NCI-H2196 treated with DMSO at 0.1 percent for 48 hours (cell line): ENCODE measurements around the gene MCHR1.
A peak's percentile ranks its signal among the peaks of the same experiment; 100 is the strongest.

Experiments used
- DNase-seq: peaks from one replicate; lab custom pipeline; 2025; ENCODE audit not compliant: unreplicated experiment; lab: John Stamatoyannopoulos, UW

Gene MCHR1

GRCh38 chr22:40679249-40679963 is at the start of gene MCHR1:
MCHR1 (plus strand) TSS chr22:40679484; CDS start chr22:40679653, 169 bp downstream.
- DNase-seq = no peak

- no peak for DNase-seq
Observed at GRCh38 chr22:40631925-40632324, 47.4 kb upstream of the MCHR1 start.

- DNase-seq = no peak
Observed at GRCh38 chr22:40633036-40633435, 46.2 kb upstream of the MCHR1 start.

GRCh38 chr22:40634119-40634903 is 45.0 kb upstream of the MCHR1 start:
- no peak for DNase-seq

GRCh38 chr22:40635043-40635939 is 44.0 kb upstream of the MCHR1 start:
- DNase-seq = no peak

- DNase-seq = no peak
Observed at GRCh38 chr22:40635940-40636379, 43.3 kb upstream of the MCHR1 start.

GRCh38 chr22:40636380-40637182 is 42.7 kb upstream of the MCHR1 start, which contains the start of gene MRTFA:
MRTFA (minus strand) TSS chr22:40636719.
- peak; percentile 99 for DNase-seq

- no peak for DNase-seq
Observed at GRCh38 chr22:40637183-40638150, 41.8 kb upstream of the MCHR1 start.

- DNase-seq = no peak
Observed at GRCh38 chr22:40638261-40638660, 41.0 kb upstream of the MCHR1 start.

GRCh38 chr22:40641269-40641668 is 38.0 kb upstream of the MCHR1 start:
- no peak for DNase-seq

- no peak for DNase-seq
Observed at GRCh38 chr22:40642316-40642715, 37.0 kb upstream of the MCHR1 start.

GRCh38 chr22:40645579-40646197 is 33.6 kb upstream of the MCHR1 start:
- no peak for DNase-seq

GRCh38 chr22:40648386-40648785 is 30.9 kb upstream of the MCHR1 start:
- no peak for DNase-seq

GRCh38 chr22:40651057-40651456 is 28.2 kb upstream of the MCHR1 start:
- DNase-seq = no peak

GRCh38 chr22:40651563-40652501 is 27.5 kb upstream of the MCHR1 start:
- DNase-seq = peak; percentile 92

- no peak for DNase-seq
Observed at GRCh38 chr22:40653361-40653760, 25.9 kb upstream of the MCHR1 start.

GRCh38 chr22:40654522-40655167 is 24.6 kb upstream of the MCHR1 start:
- DNase-seq = peak; percentile 60
